ENCODE results near the gene GRIN1.

DNA sequence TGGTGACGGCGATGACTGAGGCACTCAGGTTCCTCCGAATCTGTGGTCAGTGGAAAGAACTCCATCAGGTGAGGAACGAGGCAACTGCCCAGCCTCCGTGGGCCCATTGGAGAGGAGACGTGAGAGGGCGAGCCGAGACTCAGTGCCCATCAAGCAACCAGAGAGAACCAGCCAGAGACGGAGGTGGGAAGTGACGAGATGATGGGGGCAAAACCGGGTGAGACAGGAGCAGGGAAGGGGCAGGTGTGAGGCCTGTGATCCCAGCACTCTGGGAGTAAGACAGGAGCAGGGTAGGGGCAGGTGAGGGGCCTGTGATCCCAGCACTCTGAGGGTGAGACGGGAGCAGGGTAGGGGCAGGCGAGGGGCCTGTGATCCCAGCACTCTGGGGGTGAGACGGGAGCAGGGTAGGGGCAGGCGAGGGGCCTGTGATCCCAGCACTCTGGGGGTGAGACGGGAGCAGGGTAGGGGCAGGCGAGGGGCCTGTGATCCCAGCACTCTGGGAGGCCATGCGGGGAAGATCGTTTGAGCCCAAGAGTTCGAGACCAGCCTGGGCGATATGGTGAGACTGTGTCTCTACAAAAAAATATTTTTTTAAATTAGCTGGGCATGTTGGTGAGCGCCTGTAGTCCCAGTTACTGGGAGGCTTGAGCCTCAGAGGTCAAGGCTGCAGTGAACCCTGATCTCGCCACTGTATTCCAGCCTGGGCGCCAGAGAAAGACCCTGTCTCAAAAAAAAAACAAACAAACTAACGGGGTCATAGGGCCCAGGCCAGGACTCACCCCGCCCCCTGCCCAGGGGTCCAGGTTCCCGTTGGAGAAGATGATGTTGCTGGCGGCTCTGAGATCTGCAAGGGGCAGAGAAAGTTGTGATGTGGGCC lies 27.8 kb upstream of the GRIN1 start:
- TF ChIP-seq, protein P1, sequence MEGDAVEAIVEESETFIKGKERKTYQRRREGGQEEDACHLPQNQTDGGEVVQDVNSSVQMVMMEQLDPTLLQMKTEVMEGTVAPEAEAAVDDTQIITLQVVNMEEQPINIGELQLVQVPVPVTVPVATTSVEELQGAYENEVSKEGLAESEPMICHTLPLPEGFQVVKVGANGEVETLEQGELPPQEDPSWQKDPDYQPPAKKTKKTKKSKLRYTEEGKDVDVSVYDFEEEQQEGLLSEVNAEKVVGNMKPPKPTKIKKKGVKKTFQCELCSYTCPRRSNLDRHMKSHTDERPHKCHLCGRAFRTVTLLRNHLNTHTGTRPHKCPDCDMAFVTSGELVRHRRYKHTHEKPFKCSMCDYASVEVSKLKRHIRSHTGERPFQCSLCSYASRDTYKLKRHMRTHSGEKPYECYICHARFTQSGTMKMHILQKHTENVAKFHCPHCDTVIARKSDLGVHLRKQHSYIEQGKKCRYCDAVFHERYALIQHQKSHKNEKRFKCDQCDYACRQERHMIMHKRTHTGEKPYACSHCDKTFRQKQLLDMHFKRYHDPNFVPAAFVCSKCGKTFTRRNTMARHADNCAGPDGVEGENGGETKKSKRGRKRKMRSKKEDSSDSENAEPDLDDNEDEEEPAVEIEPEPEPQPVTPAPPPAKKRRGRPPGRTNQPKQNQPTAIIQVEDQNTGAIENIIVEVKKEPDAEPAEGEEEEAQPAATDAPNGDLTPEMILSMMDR (IDR thresholded peaks at IDR 0.05) = no peak
- TF ChIP-seq POLR2A (IDR thresholded peaks at IDR 0.05) (no peak), EP300 (IDR thresholded peaks at IDR 0.05) (no peak)
